ENCODE measurements around the gene C21orf58.

DNA sequence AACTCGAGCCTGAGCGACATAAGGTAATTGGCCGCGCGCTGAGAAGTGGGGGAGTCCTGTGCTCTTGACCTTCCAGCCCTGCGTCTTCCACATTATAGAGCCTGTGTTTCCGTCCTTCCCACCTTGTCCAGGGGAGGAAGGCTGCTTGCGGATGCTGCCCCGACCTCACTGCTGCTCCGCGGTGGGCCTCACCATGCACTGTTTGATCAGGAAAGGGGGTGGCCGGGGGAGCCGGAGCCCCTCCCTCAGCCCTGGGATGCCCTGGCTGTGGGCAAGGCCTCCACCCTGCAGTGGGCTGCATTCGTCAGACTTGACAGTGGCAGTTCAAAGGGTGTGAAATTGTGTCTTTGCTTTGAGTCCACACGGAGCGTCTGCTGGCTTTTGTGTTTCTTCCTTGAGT lies 30.4 kb upstream of the C21orf58 start:
- no peak for TF ChIP-seq CTCF (conservative IDR thresholded peaks at IDR 0.05; ENCODE audit: low read length)
- no peak for TF ChIP-seq EZH2phosphoT487 (IDR thresholded peaks at IDR 0.05; ENCODE audit: borderline replicate concordance, low read depth, low read length)

Data from OCI-LY7 (cell line).